ENCODE results near the gene SYT9. TPM values are rescaled to one million over a fixed set of nuclear protein-coding genes. Genes with fewer than 3 reads are reported as not detected.

Gene SYT9
- total RNA-seq, 4 donors from 2014 or later, result 0.24 to 2.1 (median 0.52) TPM

DNA sequence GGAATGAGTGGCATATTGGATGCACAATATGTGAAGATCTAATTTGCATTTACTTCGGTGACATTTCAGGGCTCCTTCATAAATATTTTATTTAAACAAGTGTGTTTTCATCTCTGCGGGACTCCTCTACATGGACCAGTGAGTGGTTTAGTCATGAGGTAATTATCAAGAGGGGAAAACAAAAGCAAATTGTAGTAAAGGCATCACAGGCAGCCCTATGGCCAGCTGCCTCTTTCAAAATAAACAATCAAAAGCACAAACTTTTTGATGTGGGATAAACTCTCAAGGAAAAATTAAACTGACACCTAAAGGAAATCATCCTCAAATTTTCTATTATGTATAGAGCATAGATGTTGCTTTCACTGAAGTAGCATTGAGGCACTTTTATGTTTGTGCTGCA lies 6.0 kb downstream of the SYT9 start:
- Histone ChIP-seq H3K36me3 (no peaks in the 10 kb centered on the region), H3K27me3 (peaks cover 15% of the 10 kb centered on the region), H3K4me1 (peaks cover 3% of the 10 kb centered on the region), H3K27ac (no peak overlapping the region), H3K4me3 (no peak overlapping the region), H3K9me3 (no peaks in the 10 kb centered on the region)
- DNase-seq (ENCODE audit: low spot score in 2 of 2), result no peak
- TF ChIP-seq, protein P1, sequence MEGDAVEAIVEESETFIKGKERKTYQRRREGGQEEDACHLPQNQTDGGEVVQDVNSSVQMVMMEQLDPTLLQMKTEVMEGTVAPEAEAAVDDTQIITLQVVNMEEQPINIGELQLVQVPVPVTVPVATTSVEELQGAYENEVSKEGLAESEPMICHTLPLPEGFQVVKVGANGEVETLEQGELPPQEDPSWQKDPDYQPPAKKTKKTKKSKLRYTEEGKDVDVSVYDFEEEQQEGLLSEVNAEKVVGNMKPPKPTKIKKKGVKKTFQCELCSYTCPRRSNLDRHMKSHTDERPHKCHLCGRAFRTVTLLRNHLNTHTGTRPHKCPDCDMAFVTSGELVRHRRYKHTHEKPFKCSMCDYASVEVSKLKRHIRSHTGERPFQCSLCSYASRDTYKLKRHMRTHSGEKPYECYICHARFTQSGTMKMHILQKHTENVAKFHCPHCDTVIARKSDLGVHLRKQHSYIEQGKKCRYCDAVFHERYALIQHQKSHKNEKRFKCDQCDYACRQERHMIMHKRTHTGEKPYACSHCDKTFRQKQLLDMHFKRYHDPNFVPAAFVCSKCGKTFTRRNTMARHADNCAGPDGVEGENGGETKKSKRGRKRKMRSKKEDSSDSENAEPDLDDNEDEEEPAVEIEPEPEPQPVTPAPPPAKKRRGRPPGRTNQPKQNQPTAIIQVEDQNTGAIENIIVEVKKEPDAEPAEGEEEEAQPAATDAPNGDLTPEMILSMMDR (IDR thresholded peaks at IDR 0.05), result no peak
- 79% methylated on average over 2 of the region's 2 CpGs for WGBS

DNA sequence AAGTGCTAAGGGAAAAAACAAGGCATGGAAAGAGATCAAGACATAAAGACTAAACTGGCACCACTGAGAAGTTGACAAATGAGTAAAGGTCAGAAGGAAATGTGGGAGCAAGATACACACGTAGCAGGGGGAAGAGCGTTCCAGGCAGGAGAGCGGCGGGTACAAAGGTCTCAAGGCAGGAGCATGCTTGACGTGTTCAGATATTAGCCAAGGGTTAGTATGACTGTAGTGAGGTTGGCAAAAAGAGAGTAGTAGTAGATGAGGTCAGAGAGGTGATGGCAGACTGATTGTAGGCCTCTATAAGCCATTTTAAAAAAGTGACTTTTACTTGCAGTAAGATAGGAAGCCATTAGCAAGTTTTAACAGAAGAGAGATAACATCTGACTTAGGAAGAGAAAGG lies 9.9 kb downstream of the SYT9 start:
- TF ChIP-seq POLR2AphosphoS5 (IDR thresholded peaks at IDR 0.05), result no peak
- TF ChIP-seq, protein P1 (IDR thresholded peaks at IDR 0.05), result no peak
- TF ChIP-seq POLR2A (IDR thresholded peaks at IDR 0.05), result no peak
- no peak for TF ChIP-seq EP300 (IDR thresholded peaks at IDR 0.05)
- Histone ChIP-seq H3K27me3 (no peaks in the 10 kb centered on the region), H3K27ac (no peak overlapping the region), H3K9me3 (no peaks in the 10 kb centered on the region), H3K4me1 (no peaks in the 10 kb centered on the region), H3K4me3 (no peak overlapping the region), H3K36me3 (no peaks in the 10 kb centered on the region)
- no peak for DNase-seq (ENCODE audit: low spot score in 2 of 2)
- WGBS, result 94% methylated on average over 5 of the region's 5 CpGs

DNA sequence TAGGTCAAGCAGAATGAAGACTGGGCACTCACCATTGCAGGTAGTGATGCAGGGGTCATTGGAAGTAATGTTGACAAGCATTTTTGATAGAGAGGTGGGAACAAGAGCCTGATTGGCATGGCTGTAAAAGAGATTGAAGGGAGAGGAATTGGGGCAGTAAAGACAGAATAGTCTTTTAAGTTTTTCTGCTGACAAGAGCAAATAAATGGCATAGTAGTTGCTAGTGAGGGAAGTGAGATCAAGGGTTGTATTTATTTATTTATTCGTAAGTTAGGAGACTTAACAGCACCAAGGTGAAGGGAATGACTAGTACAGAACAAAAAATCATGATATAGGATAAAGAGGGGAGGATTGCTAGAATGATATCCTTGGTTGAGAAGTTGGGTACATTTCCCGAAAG lies 11.0 kb downstream of the SYT9 start:
- no peak overlapping the region for H3K27ac ChIP-seq
- H3K36me3 ChIP-seq, result no peaks in the 10 kb centered on the region
- WGBS, result 65% methylated on average over 2 of the region's 2 CpGs
- no peaks in the 10 kb centered on the region for H3K4me1 ChIP-seq
- H3K4me3 ChIP-seq, result no peak overlapping the region
- no peaks in the 10 kb centered on the region for H3K27me3 ChIP-seq
- DNase-seq (ENCODE audit: low spot score in 2 of 2), result no peak
- TF ChIP-seq EP300 (IDR thresholded peaks at IDR 0.05) (no peak), POLR2AphosphoS5 (IDR thresholded peaks at IDR 0.05) (no peak), POLR2A (IDR thresholded peaks at IDR 0.05) (no peak)
- TF ChIP-seq, protein P1 (IDR thresholded peaks at IDR 0.05), result no peak
- H3K9me3 ChIP-seq, result no peaks in the 10 kb centered on the region

DNA sequence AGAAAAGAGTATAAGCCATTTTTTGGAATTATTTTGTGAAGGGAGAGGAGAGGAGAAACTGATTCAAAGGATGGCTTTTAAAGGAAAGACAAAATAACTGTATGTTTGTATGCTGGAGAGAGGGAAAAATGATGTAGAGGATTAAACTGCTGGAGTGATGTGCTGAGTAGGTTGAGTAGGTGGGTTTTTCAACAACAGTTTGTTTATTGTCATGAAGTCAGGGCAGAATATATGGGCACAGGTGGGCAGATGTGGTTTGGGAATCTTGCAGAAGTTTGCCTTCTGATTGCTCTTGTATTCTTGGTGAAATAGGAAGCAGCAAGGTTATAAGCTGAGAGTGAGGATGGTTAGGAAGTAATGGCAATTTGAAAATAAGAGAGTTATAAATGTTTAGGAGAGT lies 12.1 kb downstream of the SYT9 start:
- H3K9me3 ChIP-seq, result no peaks in the 10 kb centered on the region
- TF ChIP-seq POLR2A (IDR thresholded peaks at IDR 0.05) (no peak), EP300 (IDR thresholded peaks at IDR 0.05) (no peak), POLR2AphosphoS5 (IDR thresholded peaks at IDR 0.05) (no peak)
- TF ChIP-seq, protein P1 (IDR thresholded peaks at IDR 0.05), result no peak
- no peaks in the 10 kb centered on the region for H3K27me3 ChIP-seq
- no peak for DNase-seq (ENCODE audit: low spot score in 2 of 2)
- H3K4me1 ChIP-seq, result no peaks in the 10 kb centered on the region
- no peak overlapping the region for H3K27ac ChIP-seq
- H3K4me3 ChIP-seq, result no peak overlapping the region
- H3K36me3 ChIP-seq, result no peaks in the 10 kb centered on the region

DNA sequence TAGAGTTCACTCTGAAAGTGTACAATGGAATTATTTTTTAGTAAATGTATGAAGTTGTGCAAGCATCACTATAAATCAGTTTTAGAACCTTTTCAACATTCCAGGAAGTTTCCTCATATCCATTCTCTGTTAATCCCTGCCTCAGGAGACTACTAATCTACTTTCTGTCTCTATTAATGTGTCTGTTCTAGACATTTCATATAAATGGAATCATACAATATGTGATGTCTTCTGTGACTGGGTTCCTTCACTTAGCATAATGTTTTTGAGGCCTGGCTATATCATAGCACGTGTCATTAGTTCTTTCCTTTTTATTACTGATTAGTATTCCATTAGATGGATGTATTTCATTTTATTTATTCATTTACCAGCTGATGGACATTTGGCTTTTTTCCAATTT lies 17.1 kb downstream of the SYT9 start:
- Histone ChIP-seq H3K27ac (no peak overlapping the region), H3K9me3 (no peaks in the 10 kb centered on the region), H3K4me3 (no peak overlapping the region), H3K27me3 (no peaks in the 10 kb centered on the region), H3K4me1 (no peaks in the 10 kb centered on the region), H3K36me3 (no peaks in the 10 kb centered on the region)
- DNase-seq (ENCODE audit: low spot score in 2 of 2), result no peak
- 55% methylated on average over 1 of the region's 1 CpG for WGBS
- TF ChIP-seq, protein P1 (IDR thresholded peaks at IDR 0.05), result no peak
- no peak for TF ChIP-seq POLR2A (IDR thresholded peaks at IDR 0.05)
- TF ChIP-seq EP300 (IDR thresholded peaks at IDR 0.05), result no peak
- no peak for TF ChIP-seq POLR2AphosphoS5 (IDR thresholded peaks at IDR 0.05)

Data from suprapubic skin (tissue), 4 donors.